Upper lobe of left lung (tissue), 6 donors: ENCODE measurements around the gene SIL1. TPM values are rescaled to one million over a fixed set of nuclear protein-coding genes. Genes with fewer than 3 reads are reported as not detected.

ENCODE experiments used
- ATAC-seq, 2 donors: fragments of 200-7000 bp; cut with Tn5 transposase; one replicate each; pipeline ENCODE4 v1.9.1; 2022; ENCODE audit warnings: mild to moderate bottlenecking in 2 of 2, moderate library complexity in 2 of 2; ENCODE audit not compliant: low FRiP score in 2 of 2
- DNase-seq, 2 donors: peaks; one replicate each; pipeline ENCODE4 v3.0.0-alpha.2; 2019 to 2020
- H3K27ac ChIP-seq, 4 donors: fragments of 200-600 bp; sonication (generic); one replicate each; pipeline ENCODE4 v1.5.1; 2016 to 2019
- H3K27me3 ChIP-seq, 4 donors: fragments of 200-600 bp; sonication (generic); one replicate each; pipeline ENCODE4 v1.5.1; 2017 to 2019
- H3K36me3 ChIP-seq, 4 donors: fragments of 200-600 bp; sonication (generic); one replicate each; pipeline ENCODE4 v1.5.1; 2016 to 2019
- H3K4me1 ChIP-seq, 4 donors: fragments of 200-600 bp; sonication (generic); one replicate each; pipeline ENCODE4 v1.5.1; 2018 to 2019
- H3K4me3 ChIP-seq, 4 donors: fragments of 200-600 bp; sonication (generic); one replicate each; pipeline ENCODE4 v1.5.1; 2017 to 2019; ENCODE audit warnings: mild to moderate bottlenecking in 2 of 4, moderate library complexity in 1 of 4
- H3K9me3 ChIP-seq, 4 donors: fragments of 200-600 bp; sonication (generic); one replicate each; pipeline ENCODE4 v1.5.1; 2018 to 2019
- CTCF ChIP-seq, 6 experiments: fragments of 450-650 bp in 4 of 6; fragments of 200-600 bp in 2 of 6; sonication (generic) in 2 of 6; IDR thresholded peaks; one replicate each; pipeline ENCODE4 v1.5.1; 2016 to 2019; ENCODE audit warnings: antibody characterized with exemption in 6 of 6
- EP300 ChIP-seq, 4 donors: sonication (generic); formaldehyde crosslinking; IDR thresholded peaks; one replicate each; pipeline ENCODE4 v1.5.1; 2017; ENCODE audit warnings: antibody characterized with exemption in 4 of 4, control low read depth in 2 of 4
- POLR2A ChIP-seq, 4 donors: fragments of 450-650 bp; IDR thresholded peaks; one replicate each; pipeline ENCODE4 v1.5.1; 2016 to 2017; ENCODE audit warnings: antibody characterized with exemption in 4 of 4, mild to moderate bottlenecking in 2 of 4
- POLR2AphosphoS5 ChIP-seq, 2 donors: sonication (generic); formaldehyde crosslinking; IDR thresholded peaks; one replicate each; pipeline ENCODE4 v1.5.1; 2017; ENCODE audit warnings: antibody characterized with exemption in 2 of 2
- WGBS, 2 donors: methylation state at CpG; one replicate each; pipeline ENCODE4 v1.1.5; 2017 to 2018; 5-methylcytosine and 5-hydroxymethylcytosine counted together
- total RNA-seq, 6 donors: library from RNA; depleted of rRNA in 4 of 6; stranded (reverse); fragments of >200 nt in 4 of 6; gene quantifications; one replicate each; pipeline versions ENCODE4 v1.1.0 to v1.2.1, GENCODE V29; 2016 to 2021
- donor health status: DM: no; HTN: no; CAD: no; lungs with moderate emphysema.
- donor health status: DM: no; HTN: yes; CAD: no; lungs with severe emphysema.

SIL1 gene
- total RNA-seq, 6 donors from 2014 or later: 30.2 to 83.8 (median 51.2) TPM

- Histone ChIP-seq H3K4me3 (no peak overlapping the region), H3K27ac (no peak overlapping the region), H3K36me3 (no peaks in the 10 kb centered on the region), H3K27me3 (no peaks in the 10 kb centered on the region), H3K9me3 (no peaks in the 10 kb centered on the region), H3K4me1 (peaks cover 30 to 46% (median 39%) of the 10 kb centered on the region in 4 donors)
- DNase-seq (peak in 1 of 2 donors; percentile 48), ATAC-seq (peak in 1 of 2 donors; percentile 78)
- 47 to 58% methylated on average over 3 to 4 of the region's 4 CpGs for WGBS, 2 donors
- peak in 2 of 6 experiments; percentile 14 to 21 for TF ChIP-seq CTCF (IDR thresholded peaks at IDR 0.05)
- TF ChIP-seq POLR2A (IDR thresholded peaks at IDR 0.05): no peak
Observed at GRCh38 chr5:139137697-139138096, 60.5 kb downstream of the SIL1 start.

DNA sequence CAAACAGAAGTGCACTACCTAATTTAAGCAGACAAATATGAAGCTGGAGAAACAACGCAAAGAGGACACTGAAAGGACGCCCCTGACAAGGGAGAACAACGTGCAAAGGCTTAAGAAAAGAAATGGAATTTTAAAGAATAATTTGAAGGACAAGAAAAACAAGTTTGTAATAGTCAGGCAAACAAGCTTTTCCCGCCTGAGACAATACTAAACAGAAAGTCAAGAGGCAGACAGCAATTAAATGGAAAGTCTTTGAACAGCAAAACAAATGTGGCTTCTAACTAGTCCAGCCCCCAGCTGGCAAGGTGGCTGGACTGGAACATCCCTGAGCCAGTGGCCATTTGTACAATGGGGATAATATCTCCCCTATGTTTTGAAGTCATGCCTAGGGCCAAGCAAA lies 63.3 kb downstream of the SIL1 start:
- TF ChIP-seq POLR2AphosphoS5 (IDR thresholded peaks at IDR 0.05) (no peak), CTCF (IDR thresholded peaks at IDR 0.05) (no peak), POLR2A (IDR thresholded peaks at IDR 0.05) (no peak), EP300 (IDR thresholded peaks at IDR 0.05) (no peak)
- ATAC-seq: no peak
- Histone ChIP-seq H3K9me3 (no peaks in the 10 kb centered on the region), H3K4me3 (no peak overlapping the region), H3K27me3 (no peaks in the 10 kb centered on the region), H3K27ac (no peak overlapping the region), H3K36me3 (no peaks in the 10 kb centered on the region), H3K4me1 (peaks cover 17 to 42% (median 37%) of the 10 kb centered on the region in 4 donors)
- 59 to 73% methylated on average over 4 of the region's 4 CpGs for WGBS, 2 donors
- DNase-seq: no peak

GRCh38 chr5:139133282-139133681 lies 64.9 kb downstream of the SIL1 start:
- H3K36me3 ChIP-seq: no peaks in the 10 kb centered on the region
- H3K4me1 ChIP-seq: peaks cover 5 to 30% (median 22%) of the 10 kb centered on the region in 4 donors
- no peaks in the 10 kb centered on the region for H3K27me3 ChIP-seq
- no peak for TF ChIP-seq POLR2A (IDR thresholded peaks at IDR 0.05)
- no peak for TF ChIP-seq EP300 (IDR thresholded peaks at IDR 0.05)
- TF ChIP-seq CTCF (IDR thresholded peaks at IDR 0.05): no peak
- no peak for TF ChIP-seq POLR2AphosphoS5 (IDR thresholded peaks at IDR 0.05)
- no peak for ATAC-seq
- no peak overlapping the region for H3K27ac ChIP-seq
- H3K4me3 ChIP-seq: no peak overlapping the region
- WGBS, 2 donors: 29 to 67% methylated on average over 2 of the region's 2 CpGs
- no peaks in the 10 kb centered on the region for H3K9me3 ChIP-seq
- DNase-seq: no peak

DNA sequence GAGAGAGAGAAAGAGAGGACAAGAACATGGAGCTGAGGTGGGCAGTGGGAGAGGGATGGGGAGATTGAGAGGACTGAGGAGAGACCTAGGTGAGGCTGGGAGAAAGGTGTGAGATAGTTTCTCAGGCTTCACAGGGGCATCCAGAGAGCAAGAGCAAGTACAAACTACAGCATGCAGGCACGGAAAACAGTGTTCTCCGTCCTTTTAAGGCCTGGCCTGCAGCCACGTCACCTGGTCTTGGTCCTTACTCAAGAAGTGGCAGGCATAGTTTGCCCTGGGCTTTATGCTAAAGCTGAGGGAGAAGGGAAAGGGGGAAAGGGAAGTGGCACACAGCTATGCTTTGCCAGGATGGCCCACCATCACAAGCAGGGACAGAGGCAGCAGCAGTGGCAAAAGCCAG lies 65.7 kb downstream of the SIL1 start:
- ATAC-seq (no peak), DNase-seq (peak in 1 of 2 donors; percentile 51)
- Histone ChIP-seq H3K27ac (peak overlapping the region in 2 of 4 donors; percentile 79 to 81), H3K9me3 (no peaks in the 10 kb centered on the region), H3K4me3 (no peak overlapping the region), H3K4me1 (peaks cover 5 to 24% (median 18%) of the 10 kb centered on the region in 4 donors), H3K27me3 (no peaks in the 10 kb centered on the region), H3K36me3 (no peaks in the 10 kb centered on the region)
- 56 to 58% methylated on average over 3 of the region's 3 CpGs for WGBS, 2 donors
- no peak for TF ChIP-seq POLR2AphosphoS5 (IDR thresholded peaks at IDR 0.05)

DNA sequence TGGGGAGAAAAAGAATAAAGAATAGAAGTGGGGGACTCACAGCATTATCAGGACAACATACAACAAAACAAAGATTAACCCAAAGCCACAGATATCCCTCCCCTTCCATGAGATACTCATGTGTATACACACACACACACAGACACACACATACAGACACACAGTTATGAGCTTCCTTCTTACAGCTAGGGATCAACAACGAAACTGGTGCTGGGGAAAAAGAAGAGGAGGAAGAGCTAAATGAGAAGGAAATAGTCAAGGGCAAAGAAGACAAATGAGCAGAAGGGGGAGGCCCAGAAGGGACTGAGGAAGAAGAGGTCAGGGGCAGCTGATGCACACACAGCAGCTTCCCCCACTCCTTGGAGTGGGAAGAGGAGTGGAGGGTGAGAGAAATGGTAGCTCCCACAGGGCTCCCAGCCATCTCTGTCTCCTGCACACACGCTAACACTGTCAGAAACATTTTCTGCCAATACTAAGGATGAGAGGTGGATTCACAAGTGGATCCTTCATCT lies 66.2 kb downstream of the SIL1 start:
- Histone ChIP-seq H3K4me3 (no peak overlapping the region), H3K27me3 (no peaks in the 10 kb centered on the region), H3K36me3 (peaks cover 0 to under 1% (median 0%) of the 10 kb centered on the region in 4 donors), H3K4me1 (peaks cover 5 to 24% (median 18%) of the 10 kb centered on the region in 4 donors), H3K9me3 (no peaks in the 10 kb centered on the region), H3K27ac (peak overlapping the region; percentile 53 to 81 (median 67))
- WGBS, 2 donors: 46 to 53% methylated on average over 2 of the region's 2 CpGs
- DNase-seq (no peak), ATAC-seq (peak in 1 of 2 donors; percentile 29)
- TF ChIP-seq POLR2AphosphoS5 (IDR thresholded peaks at IDR 0.05) (no peak), CTCF (IDR thresholded peaks at IDR 0.05) (no peak), POLR2A (IDR thresholded peaks at IDR 0.05) (no peak), EP300 (IDR thresholded peaks at IDR 0.05) (no peak)
